GM19467 (cell line): Measurements from ENCODE around the gene RPL7A.
"Not testable (repeated sequence)": the region's sequence is repeated elsewhere in the genome, so short reads cannot be mapped to it uniquely, and the experiment has no call there.

Experiments used
- ATAC-seq: cut with Tn5 transposase; IDR thresholded peaks from one replicate; pipeline ENCODE4 v1.9.1; 2021; ENCODE audit warnings: mild to moderate bottlenecking, moderate library complexity; ENCODE audit not compliant: unreplicated experiment

RPL7A gene

GRCh38 chr9:133384736-133385321 is 36.8 kb downstream of the RPL7A start:
- ATAC-seq = no peak

GRCh38 chr9:133385452-133385851 is 37.4 kb downstream of the RPL7A start:
- ATAC-seq = no peak

DNA sequence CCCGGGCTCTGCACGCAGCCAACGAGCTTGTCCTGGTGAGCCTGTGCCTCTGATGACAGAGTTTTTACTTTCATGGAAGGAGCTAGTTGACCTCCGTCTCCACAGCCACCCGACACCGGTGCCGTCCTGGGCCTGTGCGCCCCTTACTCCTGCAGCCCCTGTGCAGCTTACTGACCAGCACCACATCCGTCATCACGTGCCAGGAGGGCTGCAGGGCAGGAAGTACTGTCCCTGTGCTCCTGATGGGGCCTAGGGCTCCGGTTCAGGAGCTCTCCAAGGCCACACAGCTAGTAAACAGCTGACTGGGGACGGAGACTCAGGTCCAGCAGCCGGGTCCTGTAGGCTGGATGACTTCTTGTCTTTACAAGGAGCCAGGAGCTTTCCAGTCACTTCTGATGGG is 38.3 kb downstream of the RPL7A start:
- no peak for ATAC-seq

GRCh38 chr9:133387680-133388079 is 39.7 kb downstream of the RPL7A start:
- no peak for ATAC-seq

DNA sequence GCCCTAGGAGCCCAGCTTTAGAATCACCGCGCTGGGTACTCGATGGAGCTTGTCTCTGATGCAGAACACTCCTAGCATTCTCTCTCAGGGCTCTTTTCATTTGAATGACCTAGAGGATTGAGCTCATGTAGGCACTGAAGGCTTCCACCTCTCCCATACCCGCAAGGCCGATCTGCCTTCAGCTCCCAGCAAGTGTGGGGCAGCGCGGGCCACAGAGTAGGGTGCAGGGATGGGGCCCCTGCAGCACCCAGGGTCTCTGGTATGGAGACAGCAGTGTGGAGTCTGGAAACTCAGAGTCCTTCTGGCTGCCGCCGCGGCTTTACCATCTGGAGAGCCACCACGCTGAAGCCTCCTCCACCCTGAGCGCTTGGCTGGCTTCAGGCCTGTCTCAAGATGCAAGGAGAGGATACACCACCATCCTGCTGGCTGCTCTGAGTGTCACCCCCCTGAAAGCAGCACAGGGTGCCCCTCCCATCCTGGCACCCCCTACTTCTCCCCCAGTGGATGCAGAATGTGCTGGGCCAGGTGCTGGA is 41.1 kb downstream of the RPL7A start:
- no peak for ATAC-seq

- ATAC-seq = no peak
These were observed 41.5 kb downstream of the RPL7A start for GRCh38 chr9:133389562-133389961.

DNA sequence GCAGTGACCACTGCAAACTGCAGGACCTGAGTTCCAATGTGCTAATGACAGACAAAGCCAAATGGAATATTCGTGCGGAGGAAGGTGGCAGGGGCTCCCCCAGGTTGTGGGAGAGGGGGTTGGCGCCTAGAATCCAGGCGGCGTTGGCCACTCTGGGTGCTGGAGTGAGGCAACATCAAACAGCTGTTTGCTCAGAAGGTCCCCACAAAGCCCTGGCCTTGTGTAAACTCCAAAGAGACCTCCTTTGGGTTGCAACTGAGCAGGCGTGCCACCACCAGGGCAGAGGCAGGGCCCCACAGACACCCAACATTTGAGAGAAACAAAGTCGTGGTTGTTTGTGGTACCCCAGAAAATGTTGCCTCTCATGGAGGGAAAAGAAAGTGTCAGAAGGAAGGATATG is 42.7 kb downstream of the RPL7A start:
- no peak for ATAC-seq

- not testable (repeated sequence) for ATAC-seq
These were observed 43.4 kb downstream of the RPL7A start for GRCh38 chr9:133391449-133391848.

- ATAC-seq = not testable (repeated sequence)
These were observed 44.3 kb downstream of the RPL7A start for GRCh38 chr9:133392308-133392707.

GRCh38 chr9:133393399-133393798 is 45.4 kb downstream of the RPL7A start:
- no peak for ATAC-seq

GRCh38 chr9:133394687-133395271 is 46.8 kb downstream of the RPL7A start:
- ATAC-seq = no peak

DNA sequence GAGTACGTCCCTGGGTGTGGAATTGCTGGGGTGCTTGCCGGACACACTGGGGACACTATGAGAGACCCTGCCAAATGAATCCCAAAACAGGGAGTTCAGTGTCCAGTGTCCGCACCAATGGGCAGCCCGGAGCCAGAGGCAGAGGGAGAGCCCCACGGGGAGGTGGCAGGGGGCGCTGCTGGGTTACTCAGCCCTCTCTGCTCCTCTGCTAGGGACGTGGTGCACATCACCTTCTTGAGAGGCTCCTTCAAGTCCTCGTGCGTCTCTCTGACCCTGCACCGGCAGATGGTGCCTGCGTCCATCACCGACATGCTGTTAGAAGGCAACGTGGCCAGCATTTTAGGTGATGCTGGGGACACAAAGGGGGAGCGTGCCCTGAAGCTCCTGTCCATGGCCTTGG is 48.9 kb downstream of the RPL7A start:
- no peak for ATAC-seq

- ATAC-seq = no peak
These were observed 49.4 kb downstream of the RPL7A start for GRCh38 chr9:133397370-133397769.

DNA sequence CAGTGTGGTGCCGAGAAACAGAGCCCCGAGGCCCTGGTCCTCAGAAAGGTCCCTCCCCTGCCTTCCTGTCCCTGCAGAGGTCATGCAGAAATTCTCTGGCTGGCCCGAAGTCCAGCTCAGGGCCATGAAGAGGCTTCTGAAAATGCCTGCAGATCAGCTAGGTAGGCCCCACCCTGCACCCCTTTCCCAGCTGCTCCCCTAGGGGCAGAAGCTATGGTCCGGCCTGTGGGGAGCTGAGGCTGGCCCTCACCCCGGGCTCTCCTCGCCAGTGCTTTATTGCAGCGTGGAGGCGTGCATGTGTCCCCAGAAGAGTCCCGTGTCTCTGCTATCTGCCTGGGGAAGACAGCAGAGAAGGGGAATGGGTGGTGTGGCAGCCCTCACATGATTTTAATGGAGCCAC is 49.9 kb downstream of the RPL7A start:
- ATAC-seq = no peak

DNA sequence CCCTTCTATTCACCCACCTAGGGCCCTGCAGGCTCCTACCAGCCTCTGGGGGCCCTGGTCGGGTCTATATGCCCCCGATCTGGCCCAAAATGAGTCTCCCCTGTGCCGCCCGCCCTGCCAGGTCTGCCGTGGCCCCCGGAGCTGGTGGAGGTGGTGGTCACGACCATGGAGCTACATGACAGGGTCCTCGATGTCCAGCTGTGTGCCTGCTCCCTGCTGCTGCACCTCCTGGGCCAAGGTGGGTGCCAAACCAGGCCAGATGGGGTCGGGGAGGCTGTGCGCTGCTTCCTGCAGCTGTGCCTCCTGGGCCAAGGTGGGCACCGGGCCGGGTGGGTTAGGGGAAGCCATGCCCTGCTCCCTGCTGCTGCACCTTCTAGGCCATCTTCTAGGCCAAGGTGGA is 52.3 kb downstream of the RPL7A start:
- no peak for ATAC-seq
